ENCODE data around the gene PIWIL4.

PIWIL4 gene

DNA sequence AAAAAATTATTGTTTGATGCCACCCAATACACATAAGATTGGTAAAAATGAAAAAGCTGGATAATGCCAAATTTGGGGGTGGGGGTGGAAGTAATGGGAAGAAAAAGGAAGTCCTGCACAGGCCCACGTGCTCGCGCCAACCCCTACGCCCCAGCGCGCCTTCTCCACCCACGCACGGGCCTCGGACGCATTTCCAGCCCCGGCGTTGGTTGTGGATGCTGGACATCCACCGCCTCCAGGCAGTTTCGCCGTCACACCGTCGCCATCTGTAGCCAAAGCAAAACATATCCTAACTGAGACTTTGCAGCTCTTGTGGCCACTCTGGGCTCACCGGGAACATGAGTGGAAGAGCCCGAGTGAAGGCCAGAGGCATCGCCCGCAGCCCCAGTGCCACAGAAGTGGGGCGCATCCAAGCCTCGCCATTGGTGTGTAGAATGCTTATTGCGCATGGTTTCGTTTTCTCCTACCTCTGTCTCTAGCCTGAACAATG is at the start of gene PIWIL4:
TSS of gene PIWIL4 (plus strand) at position 188 of the 490 bp plus-strand sequence. CDS start at position 339, 151 bp downstream.
- Histone ChIP-seq H3K27me3 (ENCODE audit: insufficient read depth, low read length, poor library complexity) (no peaks in the 10 kb centered on the region), H3K79me2 (ENCODE audit: insufficient read depth, low read length) (no peaks in the 10 kb centered on the region), H2AFZ (ENCODE audit: low read depth, low read length) (no peak within 1 kb of the TSS), H3K4me2 (ENCODE audit: insufficient read depth, low read length) (no peak within 1 kb of the TSS), H3K4me1 (ENCODE audit: insufficient read depth, low read length) (no peaks in the 10 kb centered on the region), H3K9ac (ENCODE audit: low read depth, low read length) (no peak within 1 kb of the TSS), H3K27ac (ENCODE audit: low read length) (no peak within 1 kb of the TSS), H3K36me3 (ENCODE audit: insufficient read depth, low read length) (no peaks in the 10 kb centered on the region), H3K4me3 (ENCODE audit: low read depth in 1 of 2, low read length in 2 of 2) (no peak within 1 kb of the TSS), H4K20me1 (ENCODE audit: insufficient read depth, low read length) (no peaks in the 10 kb centered on the region), H3K9me3 (ENCODE audit: insufficient read depth, low read length, severe bottlenecking) (no peaks in the 10 kb centered on the region)
- DNase-seq (no peak), ATAC-seq (ENCODE audit: insufficient read depth, low read depth) (no peak)
- TF ChIP-seq EZH2 (IDR thresholded peaks at IDR 0.05; ENCODE audit: borderline replicate concordance, low read depth, low read length, severe bottlenecking): no peak
- TF ChIP-seq, protein P1, sequence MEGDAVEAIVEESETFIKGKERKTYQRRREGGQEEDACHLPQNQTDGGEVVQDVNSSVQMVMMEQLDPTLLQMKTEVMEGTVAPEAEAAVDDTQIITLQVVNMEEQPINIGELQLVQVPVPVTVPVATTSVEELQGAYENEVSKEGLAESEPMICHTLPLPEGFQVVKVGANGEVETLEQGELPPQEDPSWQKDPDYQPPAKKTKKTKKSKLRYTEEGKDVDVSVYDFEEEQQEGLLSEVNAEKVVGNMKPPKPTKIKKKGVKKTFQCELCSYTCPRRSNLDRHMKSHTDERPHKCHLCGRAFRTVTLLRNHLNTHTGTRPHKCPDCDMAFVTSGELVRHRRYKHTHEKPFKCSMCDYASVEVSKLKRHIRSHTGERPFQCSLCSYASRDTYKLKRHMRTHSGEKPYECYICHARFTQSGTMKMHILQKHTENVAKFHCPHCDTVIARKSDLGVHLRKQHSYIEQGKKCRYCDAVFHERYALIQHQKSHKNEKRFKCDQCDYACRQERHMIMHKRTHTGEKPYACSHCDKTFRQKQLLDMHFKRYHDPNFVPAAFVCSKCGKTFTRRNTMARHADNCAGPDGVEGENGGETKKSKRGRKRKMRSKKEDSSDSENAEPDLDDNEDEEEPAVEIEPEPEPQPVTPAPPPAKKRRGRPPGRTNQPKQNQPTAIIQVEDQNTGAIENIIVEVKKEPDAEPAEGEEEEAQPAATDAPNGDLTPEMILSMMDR (IDR thresholded peaks at IDR 0.05; ENCODE audit: borderline replicate concordance, extremely low read depth, low read length, poor library complexity, severe bottlenecking): no peak

- peaks cover 6% of the 10 kb centered on the region for H3K27me3 ChIP-seq (ENCODE audit: insufficient read depth, low read length, poor library complexity)
- H3K4me1 ChIP-seq (ENCODE audit: insufficient read depth, low read length): no peaks in the 10 kb centered on the region
- no peak for DNase-seq
- H2AFZ ChIP-seq (ENCODE audit: low read depth, low read length): no peak overlapping the region
- no peaks in the 10 kb centered on the region for H4K20me1 ChIP-seq (ENCODE audit: insufficient read depth, low read length)
- no peak overlapping the region for H3K4me3 ChIP-seq (ENCODE audit: low read depth in 1 of 2, low read length in 2 of 2)
- no peak for ATAC-seq (ENCODE audit: insufficient read depth, low read depth)
- no peak overlapping the region for H3K4me2 ChIP-seq (ENCODE audit: insufficient read depth, low read length)
- no peak overlapping the region for H3K27ac ChIP-seq (ENCODE audit: low read length)
- no peaks in the 10 kb centered on the region for H3K36me3 ChIP-seq (ENCODE audit: insufficient read depth, low read length)
- TF ChIP-seq EZH2 (IDR thresholded peaks at IDR 0.05; ENCODE audit: borderline replicate concordance, low read depth, low read length, severe bottlenecking): no peak
- TF ChIP-seq, protein P1 (IDR thresholded peaks at IDR 0.05; ENCODE audit: borderline replicate concordance, extremely low read depth, low read length, poor library complexity, severe bottlenecking): no peak
- no peaks in the 10 kb centered on the region for H3K79me2 ChIP-seq (ENCODE audit: insufficient read depth, low read length)
- H3K9ac ChIP-seq (ENCODE audit: low read depth, low read length): no peak overlapping the region
- no peaks in the 10 kb centered on the region for H3K9me3 ChIP-seq (ENCODE audit: insufficient read depth, low read length, severe bottlenecking)
These were observed 48.9 kb upstream of the PIWIL4 start for GRCh38 chr11:94518300-94518699.

DNA sequence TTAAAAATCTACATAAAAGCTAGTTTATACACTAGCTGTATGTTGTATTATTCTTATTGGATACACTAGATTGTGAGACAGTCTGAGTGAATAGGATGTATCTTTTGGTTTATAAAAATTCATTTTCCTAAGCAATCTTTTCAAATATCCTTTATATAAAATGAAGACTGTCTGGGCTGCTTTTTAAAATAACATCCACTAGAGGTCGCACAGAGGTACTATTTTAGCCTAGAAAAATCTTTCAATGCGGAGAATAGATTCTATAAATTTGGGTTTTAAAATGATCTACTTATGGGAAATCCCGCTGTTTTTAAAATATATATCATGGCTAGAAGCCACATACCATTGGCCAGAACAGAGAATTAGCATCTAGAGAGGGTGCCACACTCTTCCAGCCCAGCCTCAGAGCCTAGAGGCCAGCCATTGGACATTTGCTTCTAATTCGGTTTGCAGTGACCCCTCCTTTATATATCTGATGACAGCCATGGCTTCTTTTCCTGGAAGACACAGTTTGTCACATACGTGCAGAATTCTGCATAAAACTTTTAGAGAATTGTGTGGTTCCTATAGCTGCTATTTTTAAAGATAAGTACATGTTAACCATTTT is 47.6 kb upstream of the PIWIL4 start:
- DNase-seq (no peak), ATAC-seq (ENCODE audit: insufficient read depth, low read depth) (no peak)
- H3K4me1 ChIP-seq (ENCODE audit: insufficient read depth, low read length): no peaks in the 10 kb centered on the region
- H3K4me2 ChIP-seq (ENCODE audit: insufficient read depth, low read length): no peak overlapping the region
- H3K4me3 ChIP-seq (ENCODE audit: low read depth in 1 of 2, low read length in 2 of 2): no peak overlapping the region
- H4K20me1 ChIP-seq (ENCODE audit: insufficient read depth, low read length): no peaks in the 10 kb centered on the region
- no peaks in the 10 kb centered on the region for H3K9me3 ChIP-seq (ENCODE audit: insufficient read depth, low read length, severe bottlenecking)
- H3K79me2 ChIP-seq (ENCODE audit: insufficient read depth, low read length): no peaks in the 10 kb centered on the region
- H2AFZ ChIP-seq (ENCODE audit: low read depth, low read length): no peak overlapping the region
- peaks cover 8% of the 10 kb centered on the region for H3K27me3 ChIP-seq (ENCODE audit: insufficient read depth, low read length, poor library complexity)
- no peaks in the 10 kb centered on the region for H3K36me3 ChIP-seq (ENCODE audit: insufficient read depth, low read length)
- H3K27ac ChIP-seq (ENCODE audit: low read length): no peak overlapping the region
- H3K9ac ChIP-seq (ENCODE audit: low read depth, low read length): no peak overlapping the region
- TF ChIP-seq, protein P1 (IDR thresholded peaks at IDR 0.05; ENCODE audit: borderline replicate concordance, extremely low read depth, low read length, poor library complexity, severe bottlenecking): peak; percentile 71
- TF ChIP-seq EZH2 (IDR thresholded peaks at IDR 0.05; ENCODE audit: borderline replicate concordance, low read depth, low read length, severe bottlenecking): no peak
